HEK293 (cell line): ENCODE data around the gene CTIF.

Experiments
- ZNF274 ChIP-seq, 2 experiments: fragments of 200-500 bp in 1 of 2; fragments of 450-650 bp in 1 of 2; sonication (Bioruptor generic) in 1 of 2; formaldehyde crosslinking in 1 of 2; IDR thresholded peaks; 2 replicates each; pipeline versions ENCODE4 v1.5.1 to v1.6.1; 2014 to 2016; ENCODE audit warnings: borderline replicate concordance in 1 of 2, inconsistent platforms in 1 of 2, low read length in 1 of 2, missing biosample characterization in 1 of 2, missing genetic modification characterization in 1 of 2
- ZNF404 ChIP-seq: fragments of 450-650 bp; formaldehyde crosslinking; IDR thresholded peaks from 2 replicates; pipeline ENCODE4 v1.5.1; 2017; ENCODE audit warnings: missing biosample characterization, missing genetic modification characterization
- TF ChIP-seq, protein P1 (sequence below): fragments of 450-650 bp; formaldehyde crosslinking; IDR thresholded peaks from 2 replicates; pipeline ENCODE4 v1.5.1; 2016; ENCODE audit warnings: missing biosample characterization, missing genetic modification characterization

GRCh38 chr18:48560491-48560890, 21.7 kb downstream of the CTIF start:
- TF ChIP-seq ZNF274 (IDR thresholded peaks at IDR 0.05; ENCODE audit: low read length) (no peak), ZNF274 (tag by site-specific recombination; IDR thresholded peaks at IDR 0.05; ENCODE audit: borderline replicate concordance) (no peak), ZNF404 (tag by site-specific recombination) (no peak)
- TF ChIP-seq, protein P1, sequence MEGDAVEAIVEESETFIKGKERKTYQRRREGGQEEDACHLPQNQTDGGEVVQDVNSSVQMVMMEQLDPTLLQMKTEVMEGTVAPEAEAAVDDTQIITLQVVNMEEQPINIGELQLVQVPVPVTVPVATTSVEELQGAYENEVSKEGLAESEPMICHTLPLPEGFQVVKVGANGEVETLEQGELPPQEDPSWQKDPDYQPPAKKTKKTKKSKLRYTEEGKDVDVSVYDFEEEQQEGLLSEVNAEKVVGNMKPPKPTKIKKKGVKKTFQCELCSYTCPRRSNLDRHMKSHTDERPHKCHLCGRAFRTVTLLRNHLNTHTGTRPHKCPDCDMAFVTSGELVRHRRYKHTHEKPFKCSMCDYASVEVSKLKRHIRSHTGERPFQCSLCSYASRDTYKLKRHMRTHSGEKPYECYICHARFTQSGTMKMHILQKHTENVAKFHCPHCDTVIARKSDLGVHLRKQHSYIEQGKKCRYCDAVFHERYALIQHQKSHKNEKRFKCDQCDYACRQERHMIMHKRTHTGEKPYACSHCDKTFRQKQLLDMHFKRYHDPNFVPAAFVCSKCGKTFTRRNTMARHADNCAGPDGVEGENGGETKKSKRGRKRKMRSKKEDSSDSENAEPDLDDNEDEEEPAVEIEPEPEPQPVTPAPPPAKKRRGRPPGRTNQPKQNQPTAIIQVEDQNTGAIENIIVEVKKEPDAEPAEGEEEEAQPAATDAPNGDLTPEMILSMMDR = no peak
